ENCODE results near the gene HGFAC. TPM values are rescaled to one million over a fixed set of nuclear protein-coding genes. Genes with fewer than 3 reads are reported as not detected.

The HGFAC gene
- total RNA-seq, 1 experiment from 2014 or later: 0.37 TPM

DNA sequence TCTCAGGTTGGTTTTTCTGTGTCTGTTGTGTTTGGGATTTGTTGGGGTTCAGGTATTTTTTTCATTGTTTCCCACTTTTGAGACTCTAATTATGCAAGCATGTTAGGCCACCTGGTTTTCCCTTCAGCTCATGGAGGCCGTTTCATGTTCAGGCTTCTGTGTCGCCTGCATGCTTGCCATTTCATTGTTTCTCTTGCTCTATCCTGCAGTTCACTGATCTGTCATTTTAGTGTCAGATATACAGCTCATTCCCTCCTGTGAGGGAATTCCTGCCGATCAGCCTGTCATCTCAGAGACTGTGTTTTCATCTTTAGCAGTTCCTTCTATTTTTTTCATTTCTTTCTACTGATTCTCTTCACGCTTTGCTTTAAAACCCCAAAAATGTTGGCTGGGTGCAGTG lies 49.4 kb upstream of the HGFAC start:
- H4K5ac ChIP-seq (ENCODE audit: insufficient read length, low read depth, low read length): no peak overlapping the region
- H3K14ac ChIP-seq (ENCODE audit: insufficient read depth, low read length): no peak overlapping the region
- no peaks in the 10 kb centered on the region for H3K27me3 ChIP-seq (ENCODE audit: insufficient read depth, low read length)
- H3K79me1 ChIP-seq (ENCODE audit: insufficient read depth, low read depth, low read length, poor library complexity, severe bottlenecking): no peaks in the 10 kb centered on the region
- Mint-ChIP-seq H3K27me3 (ENCODE audit: low read depth) (peaks cover 3% of the 10 kb centered on the region), H3K9me3 (peaks cover 7% of the 10 kb centered on the region in 2 experiments; a peak in 4 of 5 replicates), H3K27ac (peak overlapping the region in 1 of 3 experiments; percentile 3; a peak in 1 of 7 replicates), H3K4me3 (no peak overlapping the region), H3K36me3 (ENCODE audit: insufficient read depth in 1 of 3, low read depth in 3 of 3) (peaks cover 0 to 7% (median 6%) of the 10 kb centered on the region in 3 experiments; a peak in 2 of 7 replicates), H3K4me1 (peaks cover 34 to 48% of the 10 kb centered on the region in 2 experiments)
- H3K27ac ChIP-seq (ENCODE audit: insufficient read length, low read depth, low read length): no peak overlapping the region
- peak; percentile 2 for DNase-seq
- H4K20me1 ChIP-seq (ENCODE audit: control insufficient read depth, insufficient read depth, insufficient read length): no peaks in the 10 kb centered on the region
- no peak overlapping the region for H2BK5ac ChIP-seq (ENCODE audit: insufficient read length, low read length)
- H4K8ac ChIP-seq (replicated peaks; ENCODE audit: insufficient read length, low read depth, low read length): no peak overlapping the region
- H2BK15ac ChIP-seq (ENCODE audit: low read depth, low read length): no peak overlapping the region
- H3K18ac ChIP-seq (ENCODE audit: insufficient read length, low read depth, low read length): no peak overlapping the region
- no peak overlapping the region for H3K23ac ChIP-seq (ENCODE audit: insufficient read length, low read depth, low read length)
- no peak overlapping the region for H3K56ac ChIP-seq (ENCODE audit: insufficient read length, low read depth, low read length)
- H2AFZ ChIP-seq (ENCODE audit: low read length): no peak overlapping the region
- no peak overlapping the region for H3K4me2 ChIP-seq (ENCODE audit: insufficient read depth, insufficient read length, low read length)
- no peak overlapping the region for H3K4ac ChIP-seq (ENCODE audit: low read depth, low read length)
- peaks cover 3% of the 10 kb centered on the region; the same call in 1 of the 2 replicates for H3K4me1 ChIP-seq (ENCODE audit: insufficient read depth, low read length)
- WGBS (ENCODE audit: extremely low coverage, insufficient read length, low lambda C conversion rate): no CpG with 5 or more reads among the region's 4 CpGs
- no peak overlapping the region for H2AK5ac ChIP-seq (ENCODE audit: insufficient read length, low read length)
- no peak overlapping the region for H2BK120ac ChIP-seq (ENCODE audit: low read depth, low read length, poor library complexity, severe bottlenecking)
- no peaks in the 10 kb centered on the region for H3K79me2 ChIP-seq (ENCODE audit: insufficient read depth, low read length)
- no peak overlapping the region for H3K9ac ChIP-seq (ENCODE audit: extremely low read depth, insufficient read length, low read length)
- no peak overlapping the region for H2BK12ac ChIP-seq (ENCODE audit: insufficient read length, low read depth, low read length)
- no peak overlapping the region for H3T11ph ChIP-seq (ENCODE audit: low read length)
- TF ChIP-seq, protein P1, sequence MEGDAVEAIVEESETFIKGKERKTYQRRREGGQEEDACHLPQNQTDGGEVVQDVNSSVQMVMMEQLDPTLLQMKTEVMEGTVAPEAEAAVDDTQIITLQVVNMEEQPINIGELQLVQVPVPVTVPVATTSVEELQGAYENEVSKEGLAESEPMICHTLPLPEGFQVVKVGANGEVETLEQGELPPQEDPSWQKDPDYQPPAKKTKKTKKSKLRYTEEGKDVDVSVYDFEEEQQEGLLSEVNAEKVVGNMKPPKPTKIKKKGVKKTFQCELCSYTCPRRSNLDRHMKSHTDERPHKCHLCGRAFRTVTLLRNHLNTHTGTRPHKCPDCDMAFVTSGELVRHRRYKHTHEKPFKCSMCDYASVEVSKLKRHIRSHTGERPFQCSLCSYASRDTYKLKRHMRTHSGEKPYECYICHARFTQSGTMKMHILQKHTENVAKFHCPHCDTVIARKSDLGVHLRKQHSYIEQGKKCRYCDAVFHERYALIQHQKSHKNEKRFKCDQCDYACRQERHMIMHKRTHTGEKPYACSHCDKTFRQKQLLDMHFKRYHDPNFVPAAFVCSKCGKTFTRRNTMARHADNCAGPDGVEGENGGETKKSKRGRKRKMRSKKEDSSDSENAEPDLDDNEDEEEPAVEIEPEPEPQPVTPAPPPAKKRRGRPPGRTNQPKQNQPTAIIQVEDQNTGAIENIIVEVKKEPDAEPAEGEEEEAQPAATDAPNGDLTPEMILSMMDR (conservative IDR thresholded peaks at IDR 0.05): no peak
- no peak overlapping the region for H4K91ac ChIP-seq (ENCODE audit: insufficient read length, low read depth, low read length)
- H3K9me3 ChIP-seq (ENCODE audit: control insufficient read depth, low read depth, low read length): no peaks in the 10 kb centered on the region
- H3K23me2 ChIP-seq (ENCODE audit: insufficient read length, low read depth, low read length, poor library complexity, severe bottlenecking): no peaks in the 10 kb centered on the region
- H2BK20ac ChIP-seq (ENCODE audit: low read depth, low read length, poor library complexity, severe bottlenecking): no peak overlapping the region

All from H9 (cell line).